ENCODE data around the gene PSAP. TPM values are rescaled to one million over a fixed set of nuclear protein-coding genes. Genes with fewer than 3 reads are reported as not detected.

PSAP gene
- polyA plus RNA-seq, 3 donors: 3,391 to 8,673 (median 7,346) TPM

GRCh38 chr10:71782917-71783490 is 68.0 kb downstream of the PSAP start:
- no peaks in the 10 kb centered on the region for H3K9me3 ChIP-seq (replicated peaks in 1 of 2; ENCODE audit: control insufficient read depth in 1 of 2, insufficient read depth in 1 of 2, low read length in 2 of 2)
- H3K27ac Mint-ChIP-seq: peak overlapping the region; percentile 56 to 81 (median 65)
- peaks cover 0 to 2% (median 0%) of the 10 kb centered on the region in 7 donors for H3K9me3 Mint-ChIP-seq
- H3K4me1 Mint-ChIP-seq: peaks cover 58% of the 10 kb centered on the region
- H3K4me3 ChIP-seq (replicated peaks in 1 of 3; ENCODE audit: low read depth in 2 of 3, low read length in 3 of 3): peak overlapping the region in 2 of 3 experiments; percentile 2 to 62
- H3K27me3 Mint-ChIP-seq (ENCODE audit: low read depth in 3 of 3): peaks cover 3 to 7% (median 4%) of the 10 kb centered on the region in 3 donors
- H4K20me1 ChIP-seq (ENCODE audit: insufficient read depth, low read length): no peaks in the 10 kb centered on the region
- no peaks in the 10 kb centered on the region for H3K27me3 ChIP-seq (ENCODE audit: control insufficient read depth in 2 of 2, insufficient read depth in 2 of 2, low read length in 2 of 2)
- peak overlapping the region; percentile 62 for H3K4me2 ChIP-seq (replicated peaks; ENCODE audit: extremely low read depth, low read length, poor library complexity, severe bottlenecking)
- peak overlapping the region; percentile 20 to 67 for H3K27ac ChIP-seq (ENCODE audit: low read depth in 1 of 2, low read length in 2 of 2)
- peak overlapping the region; percentile 64 to 85 for H3K4me3 Mint-ChIP-seq
- H3K36me3 Mint-ChIP-seq: peaks cover 2 to 8% of the 10 kb centered on the region in 2 donors
- peaks cover 51 to 62% of the 10 kb centered on the region in 2 donors for H3K4me1 ChIP-seq (ENCODE audit: control insufficient read depth in 1 of 2, insufficient read depth in 2 of 2, low read length in 2 of 2)
- intact Hi-C loops (cut with micrococcal nuclease): no loop called here
- no peak for DNase-seq
- H3K9ac ChIP-seq (ENCODE audit: insufficient read depth, low read length, poor library complexity, severe bottlenecking): peak overlapping the region; percentile 30
- no peaks in the 10 kb centered on the region for H3K79me2 ChIP-seq (ENCODE audit: insufficient read depth, low read length)
- no peak for TF ChIP-seq CTCF (IDR thresholded peaks at IDR 0.05)
- H3K36me3 ChIP-seq (replicated peaks in 1 of 2; ENCODE audit: control insufficient read depth in 1 of 2, insufficient read depth in 2 of 2, low read length in 2 of 2): no peaks in the 10 kb centered on the region
- H2AFZ ChIP-seq (ENCODE audit: insufficient read depth, low read depth, low read length, poor library complexity, severe bottlenecking): peak overlapping the region; percentile 12
- 4% methylated on average over 5 of the region's 7 CpGs for WGBS (ENCODE audit: insufficient coverage)

GRCh38 chr10:71782221-71782916 is 68.7 kb downstream of the PSAP start:
- WGBS (ENCODE audit: insufficient coverage): 97% methylated on average over 3 of the region's 6 CpGs
- Mint-ChIP-seq H3K9me3 (peaks cover 0 to 6% (median 0%) of the 10 kb centered on the region in 7 donors), H3K4me3 (peak overlapping the region; percentile 64 to 85), H3K36me3 (peaks cover 2 to 12% of the 10 kb centered on the region in 2 donors), H3K27ac (peak overlapping the region; percentile 42 to 80 (median 58)), H3K27me3 (ENCODE audit: low read depth in 3 of 3) (peaks cover 3 to 10% (median 4%) of the 10 kb centered on the region in 3 donors), H3K4me1 (peaks cover 64% of the 10 kb centered on the region)
- Histone ChIP-seq H3K4me2 (replicated peaks; ENCODE audit: extremely low read depth, low read length, poor library complexity, severe bottlenecking) (peak overlapping the region; percentile 62), H3K4me1 (ENCODE audit: control insufficient read depth in 1 of 2, insufficient read depth in 2 of 2, low read length in 2 of 2) (peaks cover 58 to 68% of the 10 kb centered on the region in 2 donors), H4K20me1 (ENCODE audit: insufficient read depth, low read length) (no peaks in the 10 kb centered on the region), H3K9me3 (replicated peaks in 1 of 2; ENCODE audit: control insufficient read depth in 1 of 2, insufficient read depth in 1 of 2, low read length in 2 of 2) (no peaks in the 10 kb centered on the region), H3K9ac (ENCODE audit: insufficient read depth, low read length, poor library complexity, severe bottlenecking) (peak overlapping the region; percentile 30), H3K27ac (ENCODE audit: low read depth in 1 of 2, low read length in 2 of 2) (peak overlapping the region; percentile 20 to 67), H3K79me2 (ENCODE audit: insufficient read depth, low read length) (peaks cover 4% of the 10 kb centered on the region), H3K27me3 (ENCODE audit: control insufficient read depth in 2 of 2, insufficient read depth in 2 of 2, low read length in 2 of 2) (no peaks in the 10 kb centered on the region), H2AFZ (ENCODE audit: insufficient read depth, low read depth, low read length, poor library complexity, severe bottlenecking) (no peak overlapping the region), H3K4me3 (replicated peaks in 1 of 3; ENCODE audit: low read depth in 2 of 3, low read length in 3 of 3) (peak overlapping the region in 2 of 3 experiments; percentile 2 to 62), H3K36me3 (replicated peaks in 1 of 2; ENCODE audit: control insufficient read depth in 1 of 2, insufficient read depth in 2 of 2, low read length in 2 of 2) (no peaks in the 10 kb centered on the region)
- DNase-seq: no peak
- intact Hi-C loops (cut with micrococcal nuclease): no loop called here
- TF ChIP-seq CTCF (IDR thresholded peaks at IDR 0.05): no peak
